Tibial nerve (tissue), 4 donors: ENCODE data around the gene GJB2. TPM values are rescaled to one million over a fixed set of nuclear protein-coding genes. Genes with fewer than 3 reads are reported as not detected.

Experiments used
- DNase-seq, 2 donors: peaks; one replicate each; pipeline ENCODE4 v3.0.0-alpha.2; 2019; ENCODE audit warnings: low spot score in 2 of 2
- H3K27ac ChIP-seq, 4 donors: fragments of 200-600 bp; sonication (generic) in 3 of 4; one replicate each; pipeline ENCODE4 v1.5.1; 2017 to 2019; ENCODE audit warnings: mild to moderate bottlenecking in 1 of 4
- H3K27me3 ChIP-seq, 2 donors: fragments of 200-600 bp; sonication (generic) in 1 of 2; one replicate each; pipeline versions ENCODE4 v1.5.1 to v1.6.0; 2017 to 2019
- H3K36me3 ChIP-seq, 3 donors: fragments of 200-600 bp; sonication (generic); one replicate each; pipeline ENCODE4 v1.5.1; 2018 to 2019
- H3K4me1 ChIP-seq, 4 donors: fragments of 200-600 bp; sonication (generic) in 3 of 4; one replicate each; pipeline ENCODE4 v1.5.1; 2017 to 2019
- H3K4me3 ChIP-seq, 4 donors: fragments of 200-600 bp; sonication (generic) in 3 of 4; one replicate each; pipeline ENCODE4 v1.5.1; 2017 to 2019; ENCODE audit warnings: mild to moderate bottlenecking in 1 of 4, moderate library complexity in 1 of 4
- H3K9me3 ChIP-seq, 4 donors: fragments of 200-600 bp; sonication (generic) in 3 of 4; one replicate each; pipeline ENCODE4 v1.5.1; 2017 to 2019
- EP300 ChIP-seq, 2 donors: sonication (generic); formaldehyde crosslinking; IDR thresholded peaks; one replicate each; pipeline ENCODE4 v1.6.1; 2017; ENCODE audit warnings: antibody characterized with exemption in 2 of 2, mild to moderate bottlenecking in 1 of 2
- POLR2A ChIP-seq, 2 donors: fragments of 450-650 bp; IDR thresholded peaks; one replicate each; pipeline ENCODE4 v1.6.1; 2017; ENCODE audit warnings: antibody characterized with exemption in 2 of 2, mild to moderate bottlenecking in 2 of 2, moderate library complexity in 2 of 2
- WGBS, 2 donors: methylation state at CpG; one replicate each; pipeline ENCODE4 v1.1.5; 2018; 5-methylcytosine and 5-hydroxymethylcytosine counted together
- total RNA-seq, 4 donors: library from RNA; depleted of rRNA; stranded (reverse); fragments of >200 nt; gene quantifications; one replicate each; pipeline ENCODE4 v1.1.0, GENCODE V29; 2016
- TF ChIP-seq, protein P1 (sequence below), 5 experiments: fragments of 200-600 bp in 3 of 5; fragments of 450-650 bp in 2 of 5; sonication (generic) in 3 of 5; IDR thresholded peaks; one replicate each; pipeline ENCODE4 v1.5.1; 2016 to 2019; ENCODE audit warnings: antibody characterized with exemption in 5 of 5, mild to moderate bottlenecking in 3 of 5, moderate library complexity in 2 of 5

GJB2 gene
- total RNA-seq, 4 donors from 2014 or later = 0.20 to 3.3 (median 1.3) TPM

- no peak for DNase-seq
- no peak overlapping the region for H3K4me3 ChIP-seq
- H3K27ac ChIP-seq = no peak overlapping the region
- H3K4me1 ChIP-seq = no peaks in the 10 kb centered on the region
- H3K27me3 ChIP-seq = no peaks in the 10 kb centered on the region
- 76% methylated on average over 6 of the region's 6 CpGs for WGBS, 2 donors
- no peaks in the 10 kb centered on the region for H3K36me3 ChIP-seq
- H3K9me3 ChIP-seq = no peaks in the 10 kb centered on the region
- TF ChIP-seq, protein P1, sequence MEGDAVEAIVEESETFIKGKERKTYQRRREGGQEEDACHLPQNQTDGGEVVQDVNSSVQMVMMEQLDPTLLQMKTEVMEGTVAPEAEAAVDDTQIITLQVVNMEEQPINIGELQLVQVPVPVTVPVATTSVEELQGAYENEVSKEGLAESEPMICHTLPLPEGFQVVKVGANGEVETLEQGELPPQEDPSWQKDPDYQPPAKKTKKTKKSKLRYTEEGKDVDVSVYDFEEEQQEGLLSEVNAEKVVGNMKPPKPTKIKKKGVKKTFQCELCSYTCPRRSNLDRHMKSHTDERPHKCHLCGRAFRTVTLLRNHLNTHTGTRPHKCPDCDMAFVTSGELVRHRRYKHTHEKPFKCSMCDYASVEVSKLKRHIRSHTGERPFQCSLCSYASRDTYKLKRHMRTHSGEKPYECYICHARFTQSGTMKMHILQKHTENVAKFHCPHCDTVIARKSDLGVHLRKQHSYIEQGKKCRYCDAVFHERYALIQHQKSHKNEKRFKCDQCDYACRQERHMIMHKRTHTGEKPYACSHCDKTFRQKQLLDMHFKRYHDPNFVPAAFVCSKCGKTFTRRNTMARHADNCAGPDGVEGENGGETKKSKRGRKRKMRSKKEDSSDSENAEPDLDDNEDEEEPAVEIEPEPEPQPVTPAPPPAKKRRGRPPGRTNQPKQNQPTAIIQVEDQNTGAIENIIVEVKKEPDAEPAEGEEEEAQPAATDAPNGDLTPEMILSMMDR (IDR thresholded peaks at IDR 0.05) = no peak
- TF ChIP-seq POLR2A (IDR thresholded peaks at IDR 0.05) (no peak), EP300 (IDR thresholded peaks at IDR 0.05) (no peak)
These were observed 29.0 kb upstream of the GJB2 start for GRCh38 chr13:20221772-20222171.

GRCh38 chr13:20219577-20219976, 26.8 kb upstream of the GJB2 start:
- no peak overlapping the region for H3K4me3 ChIP-seq
- H3K27me3 ChIP-seq = no peaks in the 10 kb centered on the region
- H3K27ac ChIP-seq = no peak overlapping the region
- DNase-seq = no peak
- TF ChIP-seq, protein P1 (IDR thresholded peaks at IDR 0.05) = no peak
- no peak for TF ChIP-seq EP300 (IDR thresholded peaks at IDR 0.05)
- no peak for TF ChIP-seq POLR2A (IDR thresholded peaks at IDR 0.05)
- H3K9me3 ChIP-seq = no peaks in the 10 kb centered on the region
- no peaks in the 10 kb centered on the region for H3K36me3 ChIP-seq
- no peaks in the 10 kb centered on the region for H3K4me1 ChIP-seq

GRCh38 chr13:20217168-20217567, 24.4 kb upstream of the GJB2 start:
- no peaks in the 10 kb centered on the region for H3K36me3 ChIP-seq
- no peak overlapping the region for H3K27ac ChIP-seq
- TF ChIP-seq, protein P1 (IDR thresholded peaks at IDR 0.05) = no peak
- TF ChIP-seq EP300 (IDR thresholded peaks at IDR 0.05) (no peak), POLR2A (IDR thresholded peaks at IDR 0.05) (no peak)
- no peaks in the 10 kb centered on the region for H3K4me1 ChIP-seq
- H3K27me3 ChIP-seq = no peaks in the 10 kb centered on the region
- DNase-seq = no peak
- 56 to 65% methylated on average over 3 of the region's 3 CpGs for WGBS, 2 donors
- H3K9me3 ChIP-seq = peaks cover 0 to 11% (median 3%) of the 10 kb centered on the region in 4 donors
- no peak overlapping the region for H3K4me3 ChIP-seq

GRCh38 chr13:20209948-20210347, 17.2 kb upstream of the GJB2 start:
- no peak for TF ChIP-seq POLR2A (IDR thresholded peaks at IDR 0.05)
- 63 to 82% methylated on average over 1 of the region's 1 CpG for WGBS, 2 donors
- Histone ChIP-seq H3K27me3 (peaks cover 0 to 5% of the 10 kb centered on the region in 2 donors), H3K27ac (no peak overlapping the region), H3K9me3 (peaks cover 0 to 11% (median 3%) of the 10 kb centered on the region in 4 donors), H3K4me3 (no peak overlapping the region), H3K36me3 (no peaks in the 10 kb centered on the region), H3K4me1 (no peaks in the 10 kb centered on the region)
- DNase-seq = no peak

- 72 to 78% methylated on average over 16 of the region's 16 CpGs for WGBS, 2 donors
These were observed 14.0 kb upstream of the GJB2 start for GRCh38 chr13:20206698-20207235.

More at GRCh38 chr13:20206698-20207235, 14.0 kb upstream of the GJB2 start:
- H3K27me3 ChIP-seq = peaks cover 0 to 5% of the 10 kb centered on the region in 2 donors
- H3K4me1 ChIP-seq = no peaks in the 10 kb centered on the region
- H3K4me3 ChIP-seq = no peak overlapping the region
- no peak for DNase-seq
- no peak for TF ChIP-seq EP300 (IDR thresholded peaks at IDR 0.05)
- TF ChIP-seq, protein P1 (IDR thresholded peaks at IDR 0.05) = no peak
- TF ChIP-seq POLR2A (IDR thresholded peaks at IDR 0.05) = no peak
- no peak overlapping the region for H3K27ac ChIP-seq
- H3K36me3 ChIP-seq = no peaks in the 10 kb centered on the region
- H3K9me3 ChIP-seq = peaks cover 0 to 1% (median 0%) of the 10 kb centered on the region in 4 donors
